SKM-1 (cell line): ENCODE measurements around the gene CHCHD3.

Experiments used
- DNase-seq: peaks from one replicate; lab custom pipeline; 2025; ENCODE audit not compliant: unreplicated experiment; lab: John Stamatoyannopoulos, UW

CHCHD3 gene

DNA sequence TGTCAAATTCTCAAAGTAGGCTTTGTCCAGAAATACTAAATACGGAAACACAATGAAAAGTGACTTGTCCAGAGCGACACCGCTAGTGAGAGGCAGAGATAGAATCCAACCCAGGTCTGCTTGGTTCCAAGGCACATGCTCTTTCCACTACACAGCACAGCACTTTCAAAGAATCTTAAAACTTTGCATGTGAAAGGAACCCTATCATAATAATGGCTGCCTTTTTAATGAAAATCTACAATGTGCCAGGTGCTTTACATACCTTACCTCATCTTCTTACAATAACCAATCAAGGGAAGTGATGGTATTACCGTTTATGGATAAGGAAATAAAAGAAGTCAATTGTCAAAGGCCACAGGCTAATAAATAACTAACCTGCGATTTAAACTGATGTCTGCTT, 2.6 kb downstream of the CHCHD3 start:
- no peak for DNase-seq

DNA sequence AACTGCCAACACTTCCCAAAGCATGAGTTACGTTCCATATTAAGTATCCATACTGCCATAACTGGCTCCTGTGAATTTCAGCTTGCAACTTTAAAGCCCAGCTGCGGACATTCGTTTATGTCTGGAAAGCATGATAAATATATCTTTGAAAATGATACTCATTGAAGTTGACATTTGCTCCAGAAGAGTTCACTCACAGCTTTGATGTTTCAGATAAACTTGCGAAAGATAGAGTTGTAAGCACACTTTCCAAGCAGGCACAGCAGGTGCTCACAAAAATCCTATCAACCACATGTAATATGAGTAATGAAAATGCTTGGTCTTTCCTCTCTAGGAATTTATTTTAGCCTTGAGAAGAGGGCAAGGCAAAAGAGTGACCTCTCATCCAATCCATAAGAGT, 4.5 kb downstream of the CHCHD3 start:
- no peak for DNase-seq

- no peak for DNase-seq
These were observed 5.7 kb downstream of the CHCHD3 start for GRCh38 chr7:133076142-133076541.

DNA sequence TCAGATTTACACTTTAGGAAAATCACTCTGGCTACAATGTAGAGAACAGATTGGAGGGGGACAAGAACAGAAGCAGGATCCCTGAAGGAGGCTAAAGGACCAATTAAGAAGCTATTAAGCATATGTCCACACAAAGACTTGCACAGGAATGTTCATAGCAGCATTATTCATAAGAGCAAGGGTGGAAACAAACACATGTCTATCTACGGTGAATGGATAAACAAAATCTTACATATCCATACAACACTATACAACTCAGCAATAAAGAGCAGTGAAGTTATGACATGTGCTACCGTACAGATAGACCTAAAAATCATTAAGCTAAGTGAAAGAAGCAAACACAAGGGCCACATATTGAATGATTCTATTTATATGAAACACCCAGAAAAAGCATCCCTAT, 10.4 kb downstream of the CHCHD3 start:
- DNase-seq, result no peak

DNA sequence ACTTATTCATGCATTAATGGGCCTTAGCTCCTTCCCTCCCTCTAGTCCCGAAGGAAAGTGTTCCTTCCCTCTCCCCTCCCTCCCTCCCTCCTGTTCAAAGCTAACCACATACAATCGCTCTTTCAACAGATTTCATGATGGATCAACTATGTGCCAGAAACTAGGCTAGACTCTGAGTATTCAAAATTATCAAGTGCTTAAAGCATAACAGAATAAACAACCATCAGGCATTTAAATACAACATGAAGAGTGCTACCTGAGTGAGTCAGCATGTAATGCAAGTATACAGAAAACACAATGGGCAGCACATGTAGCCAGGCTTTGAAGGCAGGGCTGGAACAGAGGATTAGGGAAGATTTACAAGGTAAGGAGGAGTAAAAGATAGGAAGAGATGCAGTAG, 11.3 kb downstream of the CHCHD3 start:
- no peak for DNase-seq

- no peak for DNase-seq
These were observed 16.6 kb downstream of the CHCHD3 start for GRCh38 chr7:133065301-133065700.

DNA sequence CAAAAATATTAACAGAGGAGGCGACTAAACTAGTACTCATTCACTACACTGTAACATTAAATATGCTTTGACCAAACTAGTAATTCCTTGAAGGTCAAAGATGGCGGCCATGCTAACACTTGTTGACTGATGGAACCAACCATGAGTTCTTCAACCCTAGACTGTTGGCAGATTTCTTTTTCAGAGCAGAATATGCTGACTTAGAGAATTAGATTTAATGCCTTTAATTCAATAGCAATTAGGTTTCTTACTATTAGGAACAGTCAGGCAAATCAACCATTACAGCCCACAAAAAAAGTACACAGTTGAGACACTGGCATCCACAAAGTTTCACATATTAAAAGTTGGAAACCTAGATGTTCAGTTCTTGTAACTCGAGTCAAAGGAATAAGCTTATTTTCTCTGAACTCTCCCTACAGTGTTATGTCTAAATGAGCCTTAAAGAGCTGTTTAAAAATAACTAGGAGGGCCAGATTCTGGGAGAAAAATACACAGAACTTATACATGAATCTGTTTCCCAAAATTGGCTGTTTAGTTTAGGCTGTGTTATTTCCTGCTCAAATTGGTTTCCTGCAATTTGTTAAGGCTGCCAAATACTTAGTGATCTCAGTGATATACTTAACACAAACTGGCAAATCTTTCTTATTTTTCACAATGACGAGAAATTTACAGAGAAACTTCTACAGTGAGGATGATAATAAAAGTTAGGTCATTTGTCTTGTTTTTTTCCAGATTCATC, 17.6 kb downstream of the CHCHD3 start:
- DNase-seq, result no peak

GRCh38 chr7:133061792-133062191, 20.1 kb downstream of the CHCHD3 start:
- DNase-seq, result no peak

GRCh38 chr7:133061357-133061756, 20.5 kb downstream of the CHCHD3 start:
- DNase-seq, result no peak

GRCh38 chr7:133060004-133060403, 21.9 kb downstream of the CHCHD3 start:
- no peak for DNase-seq

DNA sequence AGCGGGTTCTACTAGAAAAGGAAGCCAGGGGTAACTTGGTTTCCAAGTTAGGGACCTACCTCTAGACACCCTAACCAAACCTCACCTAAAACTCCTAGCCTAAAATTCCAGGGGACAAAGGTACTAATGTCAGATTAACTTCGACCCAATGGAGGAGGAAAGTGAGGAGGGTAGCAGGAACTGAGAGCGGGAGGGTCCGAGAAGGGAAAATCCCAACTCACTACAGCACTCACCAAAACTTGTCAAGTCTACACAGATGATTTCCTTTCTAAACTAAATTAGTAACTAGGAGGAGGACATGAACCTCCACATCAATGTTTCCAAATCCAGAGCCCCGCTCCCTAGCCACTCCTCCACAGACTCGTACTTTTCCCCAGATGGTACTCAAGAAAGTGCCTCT, 22.6 kb downstream of the CHCHD3 start:
- DNase-seq, result no peak

- DNase-seq, result no peak
These were observed 25.3 kb downstream of the CHCHD3 start for GRCh38 chr7:133056370-133057238.

DNA sequence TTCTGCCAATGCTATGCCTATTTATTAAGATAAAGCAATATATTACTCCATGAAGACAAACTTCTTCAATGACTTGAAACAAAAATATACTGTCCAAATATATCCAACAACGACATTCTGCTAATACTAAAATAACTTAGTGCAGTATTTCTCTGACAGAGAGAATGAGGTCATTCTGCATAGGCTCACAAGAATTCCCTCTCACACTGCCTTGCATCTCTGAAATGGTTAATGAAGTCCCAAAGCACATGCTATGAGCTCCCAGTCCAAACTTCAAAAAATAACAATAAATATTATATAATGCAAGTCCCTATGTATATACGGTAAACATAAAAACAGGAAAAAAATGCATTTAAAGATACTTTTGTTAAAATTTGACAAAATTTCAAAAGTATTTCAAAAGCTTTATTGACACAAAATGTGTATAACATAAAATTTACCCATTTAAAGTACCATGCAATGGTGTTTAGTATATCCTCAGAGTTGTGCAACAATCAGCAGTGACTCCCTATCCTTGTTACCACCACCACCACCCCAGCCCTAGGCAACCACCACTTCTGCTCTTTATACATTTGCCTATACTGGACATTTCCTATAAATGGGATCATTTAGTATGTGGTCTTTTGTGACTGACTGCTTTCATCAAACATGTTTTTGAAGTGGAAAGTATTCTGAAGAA, 27.6 kb downstream of the CHCHD3 start:
- DNase-seq, result no peak

GRCh38 chr7:133053321-133053891, 28.5 kb downstream of the CHCHD3 start:
- no peak for DNase-seq

GRCh38 chr7:133052826-133053225, 29.1 kb downstream of the CHCHD3 start:
- DNase-seq, result no peak

GRCh38 chr7:133052401-133052756, 29.5 kb downstream of the CHCHD3 start:
- no peak for DNase-seq

DNA sequence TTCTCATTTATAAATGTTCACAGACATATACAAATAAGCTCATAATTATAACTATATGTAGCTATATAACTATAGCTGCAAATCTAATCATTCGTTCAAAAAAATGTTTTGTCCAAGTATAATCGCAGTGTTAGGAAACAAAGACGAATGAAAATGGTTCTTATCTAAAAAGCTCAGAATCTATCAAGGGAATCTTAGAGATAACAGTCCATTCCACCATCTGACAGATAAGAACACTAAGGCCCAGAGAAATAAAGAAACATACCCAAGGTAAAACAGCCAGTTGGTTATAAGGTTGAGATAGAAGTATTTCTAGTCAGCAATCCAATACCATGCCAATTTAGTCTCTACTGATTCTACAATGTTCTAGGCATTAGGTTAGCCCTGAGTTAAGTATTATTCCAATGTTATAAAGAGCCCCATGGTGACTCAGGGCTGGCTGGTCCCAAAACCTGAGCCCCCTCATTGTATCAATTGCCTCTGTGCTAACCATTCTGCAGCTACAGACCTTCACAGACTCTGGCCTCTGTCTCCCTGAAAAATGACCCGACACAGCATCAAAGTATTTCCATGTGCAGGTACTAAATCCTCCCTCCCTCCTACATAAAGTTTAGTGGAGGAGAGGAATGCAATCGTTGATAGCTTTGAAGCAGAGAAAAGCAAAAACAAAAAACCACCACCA, 30.0 kb downstream of the CHCHD3 start:
- no peak for DNase-seq

GRCh38 chr7:133051066-133051465, 30.8 kb downstream of the CHCHD3 start:
- DNase-seq, result no peak

- DNase-seq, result no peak
These were observed 31.5 kb downstream of the CHCHD3 start for GRCh38 chr7:133050200-133050995.

DNA sequence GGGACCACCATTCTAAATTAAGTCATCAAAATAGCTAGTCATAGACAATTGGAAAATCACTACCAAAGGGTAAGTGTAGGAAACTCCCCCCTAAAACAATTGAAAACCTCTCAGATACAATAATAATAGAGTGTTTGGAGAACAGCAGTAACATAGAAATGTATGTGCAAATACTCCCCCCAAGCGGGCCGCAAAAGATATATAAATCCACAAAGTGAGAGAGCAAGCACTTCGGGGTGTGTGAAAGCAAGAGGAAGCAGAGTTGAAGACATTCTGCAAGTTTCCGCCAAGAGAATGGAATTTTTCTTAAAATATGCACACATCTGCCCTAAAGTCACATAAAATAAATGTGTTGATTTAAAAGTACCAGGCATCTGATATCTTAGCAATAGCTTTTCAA, 33.3 kb downstream of the CHCHD3 start:
- DNase-seq, result no peak
